Measurements from ENCODE around the gene TRIM62. TPM values are rescaled to one million over a fixed set of nuclear protein-coding genes. Genes with fewer than 3 reads are reported as not detected.

The TRIM62 gene
- total RNA-seq, 1 donor from 2014 or later, result 6.5 TPM

DNA sequence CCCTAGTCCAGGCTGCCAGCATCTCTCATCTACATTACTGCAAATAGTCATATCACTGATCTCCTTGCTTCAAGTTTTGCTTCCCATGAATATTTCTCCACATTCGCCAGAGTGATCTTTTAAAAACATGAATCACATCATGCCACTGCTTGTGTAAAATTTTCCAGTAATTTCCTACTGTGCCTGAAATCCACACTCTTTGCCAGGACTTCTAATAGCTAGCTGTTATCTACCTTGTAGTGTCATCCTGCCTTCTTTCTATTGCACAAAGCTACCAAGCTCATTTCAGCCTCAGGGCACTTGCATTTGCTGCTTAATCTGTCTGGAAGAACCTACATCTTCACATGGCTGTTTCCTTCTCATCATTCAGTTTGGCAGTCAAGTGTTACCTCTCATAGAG, 40.5 kb upstream of the TRIM62 start:
- DNase-seq (no peak), ATAC-seq (no peak)
- Histone ChIP-seq H3K27me3 (ENCODE audit: low read depth) (no peaks in the 10 kb centered on the region), H3K4me3 (no peak overlapping the region), H3K4me1 (peaks cover 12% of the 10 kb centered on the region), H3K27ac (no peak overlapping the region), H3K9me3 (no peaks in the 10 kb centered on the region), H3K36me3 (no peaks in the 10 kb centered on the region)
- TF ChIP-seq, protein P1, sequence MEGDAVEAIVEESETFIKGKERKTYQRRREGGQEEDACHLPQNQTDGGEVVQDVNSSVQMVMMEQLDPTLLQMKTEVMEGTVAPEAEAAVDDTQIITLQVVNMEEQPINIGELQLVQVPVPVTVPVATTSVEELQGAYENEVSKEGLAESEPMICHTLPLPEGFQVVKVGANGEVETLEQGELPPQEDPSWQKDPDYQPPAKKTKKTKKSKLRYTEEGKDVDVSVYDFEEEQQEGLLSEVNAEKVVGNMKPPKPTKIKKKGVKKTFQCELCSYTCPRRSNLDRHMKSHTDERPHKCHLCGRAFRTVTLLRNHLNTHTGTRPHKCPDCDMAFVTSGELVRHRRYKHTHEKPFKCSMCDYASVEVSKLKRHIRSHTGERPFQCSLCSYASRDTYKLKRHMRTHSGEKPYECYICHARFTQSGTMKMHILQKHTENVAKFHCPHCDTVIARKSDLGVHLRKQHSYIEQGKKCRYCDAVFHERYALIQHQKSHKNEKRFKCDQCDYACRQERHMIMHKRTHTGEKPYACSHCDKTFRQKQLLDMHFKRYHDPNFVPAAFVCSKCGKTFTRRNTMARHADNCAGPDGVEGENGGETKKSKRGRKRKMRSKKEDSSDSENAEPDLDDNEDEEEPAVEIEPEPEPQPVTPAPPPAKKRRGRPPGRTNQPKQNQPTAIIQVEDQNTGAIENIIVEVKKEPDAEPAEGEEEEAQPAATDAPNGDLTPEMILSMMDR (IDR thresholded peaks at IDR 0.05), result no peak
- intact Hi-C loops (cut with DNase I), result no loop called here

DNA sequence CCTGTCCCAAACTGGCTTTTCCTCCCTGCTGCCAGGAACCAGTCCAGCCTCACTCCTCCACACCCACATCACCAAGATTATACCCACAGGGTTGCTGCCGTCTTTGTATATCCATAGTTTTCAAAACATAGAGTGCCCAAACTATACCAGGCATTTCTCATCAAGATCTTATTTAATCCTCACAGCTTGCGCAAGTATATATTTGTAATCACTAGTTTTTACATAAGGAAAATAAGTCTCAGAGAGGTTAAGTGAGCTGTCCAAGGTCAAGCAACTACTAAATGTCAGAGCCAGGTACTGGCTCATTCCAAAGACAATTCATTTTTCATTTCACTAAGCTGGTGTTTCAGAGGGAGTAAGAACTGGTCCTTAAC, 39.5 kb upstream of the TRIM62 start:
- Histone ChIP-seq H3K27ac (no peak overlapping the region), H3K9me3 (no peaks in the 10 kb centered on the region), H3K36me3 (no peaks in the 10 kb centered on the region), H3K4me3 (no peak overlapping the region), H3K27me3 (ENCODE audit: low read depth) (no peaks in the 10 kb centered on the region), H3K4me1 (peaks cover 12% of the 10 kb centered on the region)
- DNase-seq (no peak), ATAC-seq (no peak)
- intact Hi-C loops (cut with DNase I), result no loop called here
- TF ChIP-seq, protein P1 (IDR thresholded peaks at IDR 0.05), result no peak

DNA sequence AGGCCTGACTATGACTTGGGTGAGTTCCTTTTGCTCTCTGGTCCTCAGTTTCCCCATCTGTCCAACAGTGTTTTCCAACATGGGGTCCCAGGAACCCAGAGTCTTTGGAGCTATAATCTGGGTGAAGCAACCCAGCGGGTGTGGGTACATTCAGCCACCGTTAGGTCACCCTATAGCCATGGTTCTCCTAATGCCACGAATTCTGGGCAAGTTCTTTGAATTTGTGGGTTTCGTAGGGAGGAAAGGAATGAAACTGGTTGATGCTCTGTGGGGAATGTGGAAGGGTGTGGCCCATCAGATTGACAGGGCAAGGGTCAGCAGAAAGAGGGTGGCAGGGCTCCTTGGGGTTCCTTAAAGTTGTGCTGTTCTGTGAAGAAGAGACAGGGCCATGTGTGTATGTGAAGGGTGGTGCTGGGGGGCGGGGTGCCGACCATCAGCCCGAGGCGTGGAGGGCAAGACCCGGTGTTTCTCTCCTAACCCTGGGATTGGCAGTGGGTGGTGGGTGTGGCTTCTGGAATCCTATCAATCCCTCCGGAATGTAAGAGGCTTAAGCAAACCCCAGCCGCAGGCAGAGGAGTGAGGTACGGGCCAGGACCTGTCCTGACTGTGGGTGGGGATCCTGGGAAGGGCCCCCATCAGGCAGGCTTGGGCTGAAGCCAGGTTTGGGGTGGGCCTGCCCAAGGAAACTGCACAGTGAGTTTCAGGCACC, 39.0 kb upstream of the TRIM62 start:
- intact Hi-C loops (cut with DNase I), result no loop called here
- TF ChIP-seq, protein P1 (IDR thresholded peaks at IDR 0.05), result no peak
- ATAC-seq (peak; percentile 65 to 69), DNase-seq (peak; percentile 47)
- H3K4me3 ChIP-seq, result no peak overlapping the region
- no peaks in the 10 kb centered on the region for H3K36me3 ChIP-seq
- no peaks in the 10 kb centered on the region for H3K9me3 ChIP-seq
- H3K4me1 ChIP-seq, result peaks cover 12% of the 10 kb centered on the region
- no peaks in the 10 kb centered on the region for H3K27me3 ChIP-seq (ENCODE audit: low read depth)
- no peak overlapping the region for H3K27ac ChIP-seq

DNA sequence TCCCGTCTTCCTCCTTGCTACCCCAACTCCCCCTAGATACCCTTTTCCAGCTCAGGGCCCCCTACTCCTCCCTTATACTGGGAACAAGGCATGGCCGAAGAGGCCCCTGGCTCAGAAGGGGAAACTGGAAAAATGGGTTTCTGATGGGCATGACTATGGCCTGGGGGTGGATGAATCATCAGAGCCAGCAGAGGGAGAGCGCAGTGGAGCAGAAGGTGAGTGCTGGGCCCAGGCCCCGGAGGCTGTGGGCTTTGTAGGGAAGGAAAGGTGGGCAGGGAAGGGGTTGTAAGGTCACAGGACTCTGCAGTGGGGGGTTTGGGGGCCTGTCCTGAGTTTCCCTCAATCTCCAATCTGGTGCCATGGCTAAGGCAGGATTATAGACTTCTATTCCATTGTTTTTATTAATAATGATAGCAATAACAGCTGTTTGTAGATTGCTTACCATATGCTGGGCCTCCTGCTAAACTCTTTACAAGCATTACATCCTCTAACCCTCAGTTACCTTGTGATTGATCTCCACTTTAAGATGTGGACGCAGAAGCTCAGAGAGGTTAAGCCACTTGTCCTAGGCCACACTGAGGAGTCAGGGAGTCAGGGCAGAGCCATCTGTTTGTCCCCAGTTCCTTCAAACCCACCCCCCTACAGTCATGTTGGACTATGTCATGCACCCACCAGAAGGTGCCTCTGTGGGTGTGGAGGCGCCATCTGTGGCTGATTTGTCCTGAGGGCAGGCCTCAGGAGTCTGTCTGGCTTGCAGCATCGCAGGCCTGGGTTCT, 38.2 kb upstream of the TRIM62 start:
- H3K36me3 ChIP-seq, result no peaks in the 10 kb centered on the region
- no peak overlapping the region for H3K4me3 ChIP-seq
- peaks cover 12% of the 10 kb centered on the region for H3K4me1 ChIP-seq
- H3K9me3 ChIP-seq, result no peaks in the 10 kb centered on the region
- TF ChIP-seq, protein P1 (IDR thresholded peaks at IDR 0.05), result no peak
- ATAC-seq (peak; percentile 13 to 53), DNase-seq (no peak)
- H3K27me3 ChIP-seq (ENCODE audit: low read depth), result no peaks in the 10 kb centered on the region
- no peak overlapping the region for H3K27ac ChIP-seq
- intact Hi-C loops (cut with DNase I), result no loop called here

DNA sequence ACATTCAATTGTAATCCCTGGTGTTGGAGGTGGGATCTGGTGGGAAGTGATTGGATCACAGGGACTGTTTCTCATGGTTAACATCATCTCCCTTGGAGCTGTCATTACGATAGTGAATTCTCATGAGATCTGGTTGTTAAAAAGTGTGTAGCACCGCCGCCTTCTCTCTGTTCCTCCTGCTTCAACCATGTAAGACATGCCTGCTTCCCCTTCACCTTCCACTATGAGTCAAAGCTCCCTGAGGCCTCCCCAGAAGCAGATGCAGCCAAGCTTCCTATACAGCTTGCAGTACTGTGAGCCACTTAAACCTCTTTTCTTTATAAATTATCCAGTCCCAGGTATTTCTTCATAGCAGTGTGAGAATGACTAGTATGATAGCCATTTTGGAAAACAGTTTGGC, 30.1 kb upstream of the TRIM62 start:
- ATAC-seq (no peak), DNase-seq (no peak)
- TF ChIP-seq, protein P1 (IDR thresholded peaks at IDR 0.05), result no peak
- Histone ChIP-seq H3K36me3 (no peaks in the 10 kb centered on the region), H3K9me3 (no peaks in the 10 kb centered on the region), H3K27me3 (ENCODE audit: low read depth) (no peaks in the 10 kb centered on the region), H3K4me3 (no peak overlapping the region), H3K4me1 (no peaks in the 10 kb centered on the region), H3K27ac (no peak overlapping the region)
- intact Hi-C loops (cut with DNase I), result no loop called here

All from lower lobe of right lung (tissue), 2 donors.